Vagina (tissue), 2 donors: Measurements from ENCODE around the gene KCTD11.

Experiments used
- POLR2A ChIP-seq, 2 donors: fragments of 450-650 bp; IDR thresholded peaks; one replicate each; pipeline ENCODE4 v1.6.1; 2017; ENCODE audit warnings: antibody characterized with exemption in 2 of 2, mild to moderate bottlenecking in 2 of 2, moderate library complexity in 2 of 2
- POLR2AphosphoS5 ChIP-seq, 2 donors: sonication (generic); formaldehyde crosslinking; IDR thresholded peaks; one replicate each; pipeline ENCODE4 v1.9.0; 2017; ENCODE audit warnings: antibody characterized with exemption in 2 of 2, mild to moderate bottlenecking in 2 of 2, low read depth in 1 of 2; ENCODE audit not compliant: insufficient read depth in 1 of 2
- TF ChIP-seq, protein P1 (sequence below), 3 experiments: fragments of 450-650 bp in 2 of 3; fragments of 200-600 bp in 1 of 3; sonication (generic) in 1 of 3; IDR thresholded peaks; one replicate each; pipeline ENCODE4 v1.5.1; 2017 to 2019; ENCODE audit warnings: antibody characterized with exemption in 3 of 3, mild to moderate bottlenecking in 2 of 3, moderate library complexity in 2 of 3

DNA sequence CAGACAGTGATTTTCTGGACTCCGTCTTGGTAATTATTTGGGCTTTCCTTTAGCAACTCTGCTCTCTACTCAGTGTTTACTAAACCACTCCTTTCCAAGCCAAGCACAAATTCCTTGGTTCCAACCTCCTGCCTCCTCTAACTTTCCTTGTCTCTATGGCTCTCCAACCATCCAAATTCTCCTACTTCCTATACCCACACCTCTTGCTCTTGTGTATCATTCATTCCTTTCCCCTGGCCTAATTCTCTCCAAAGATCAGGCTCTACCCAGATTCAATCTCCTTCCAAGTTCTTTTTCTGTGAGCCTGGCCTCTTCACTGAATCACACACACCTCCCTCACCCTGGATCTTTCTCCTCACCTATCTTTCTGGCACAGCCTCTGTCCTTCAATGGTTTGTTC is 24.0 kb upstream of the KCTD11 start:
- TF ChIP-seq POLR2A (IDR thresholded peaks at IDR 0.05) (no peak), POLR2AphosphoS5 (IDR thresholded peaks at IDR 0.05; ENCODE audit: insufficient read depth in 1 of 2, low read depth in 1 of 2) (no peak)
- TF ChIP-seq, protein P1, sequence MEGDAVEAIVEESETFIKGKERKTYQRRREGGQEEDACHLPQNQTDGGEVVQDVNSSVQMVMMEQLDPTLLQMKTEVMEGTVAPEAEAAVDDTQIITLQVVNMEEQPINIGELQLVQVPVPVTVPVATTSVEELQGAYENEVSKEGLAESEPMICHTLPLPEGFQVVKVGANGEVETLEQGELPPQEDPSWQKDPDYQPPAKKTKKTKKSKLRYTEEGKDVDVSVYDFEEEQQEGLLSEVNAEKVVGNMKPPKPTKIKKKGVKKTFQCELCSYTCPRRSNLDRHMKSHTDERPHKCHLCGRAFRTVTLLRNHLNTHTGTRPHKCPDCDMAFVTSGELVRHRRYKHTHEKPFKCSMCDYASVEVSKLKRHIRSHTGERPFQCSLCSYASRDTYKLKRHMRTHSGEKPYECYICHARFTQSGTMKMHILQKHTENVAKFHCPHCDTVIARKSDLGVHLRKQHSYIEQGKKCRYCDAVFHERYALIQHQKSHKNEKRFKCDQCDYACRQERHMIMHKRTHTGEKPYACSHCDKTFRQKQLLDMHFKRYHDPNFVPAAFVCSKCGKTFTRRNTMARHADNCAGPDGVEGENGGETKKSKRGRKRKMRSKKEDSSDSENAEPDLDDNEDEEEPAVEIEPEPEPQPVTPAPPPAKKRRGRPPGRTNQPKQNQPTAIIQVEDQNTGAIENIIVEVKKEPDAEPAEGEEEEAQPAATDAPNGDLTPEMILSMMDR (IDR thresholded peaks at IDR 0.05): no peak
